AG04450 (cell line): ENCODE data around the gene ANKRD34B. TPM values are rescaled to one million over a fixed set of nuclear protein-coding genes. Genes with fewer than 3 reads are reported as not detected.

ENCODE experiments used
- CTCF ChIA-PET: fragments of 300-600, 350-600 bp; formaldehyde crosslinking; extraction: SDS; loops from one replicate; lab custom pipeline; 2022; ENCODE audit warnings: antibody characterized with exemption, inconsistent platforms; lab: Charles Lee
- POLR2A ChIA-PET: fragments of 350-600 bp; formaldehyde crosslinking; extraction: SDS; loops from one replicate; lab custom pipeline; 2021; ENCODE audit warnings: antibody characterized with exemption, inconsistent platforms; lab: Yijun Ruan, JAX
- DNase-seq: peaks from one replicate; pipeline ENCODE4 v3.0.0-alpha.2; 2011; ENCODE audit warnings: low read depth, low spot score
- H3K27ac ChIP-seq: one replicate; pipeline ENCODE4 v1.5.1; 2012; ENCODE audit warnings: low read depth, low read length, control low read depth
- H3K27me3 ChIP-seq: one replicate; pipeline ENCODE4 v1.6.0; 2012; ENCODE audit warnings: low read length; ENCODE audit not compliant: control insufficient read depth, insufficient read depth
- H3K4me3 ChIP-seq: 2 replicates; pipeline ENCODE4 v1.5.1; 2011; ENCODE audit warnings: mild to moderate bottlenecking, low read depth, low read length, control low read depth
- H3K9me3 ChIP-seq: 2 replicates; pipeline ENCODE4 v1.5.1; 2012; ENCODE audit warnings: low read length; ENCODE audit not compliant: control insufficient read depth, insufficient read depth
- CTCF ChIP-seq: IDR thresholded peaks from 2 replicates; pipeline ENCODE4 v1.5.1; 2011; ENCODE audit warnings: low read depth, low read length, control low read depth, inconsistent platforms
- polyA plus RNA-seq: library from polyadenylated mRNA; depleted of rRNA; stranded (reverse); fragments of >200 nt; gene quantifications from 2 replicates; pipeline ENCODE4 v1.2.3, GENCODE V29; 2011

ANKRD34B gene
- polyA plus RNA-seq, 1 experiment = not detected

DNA sequence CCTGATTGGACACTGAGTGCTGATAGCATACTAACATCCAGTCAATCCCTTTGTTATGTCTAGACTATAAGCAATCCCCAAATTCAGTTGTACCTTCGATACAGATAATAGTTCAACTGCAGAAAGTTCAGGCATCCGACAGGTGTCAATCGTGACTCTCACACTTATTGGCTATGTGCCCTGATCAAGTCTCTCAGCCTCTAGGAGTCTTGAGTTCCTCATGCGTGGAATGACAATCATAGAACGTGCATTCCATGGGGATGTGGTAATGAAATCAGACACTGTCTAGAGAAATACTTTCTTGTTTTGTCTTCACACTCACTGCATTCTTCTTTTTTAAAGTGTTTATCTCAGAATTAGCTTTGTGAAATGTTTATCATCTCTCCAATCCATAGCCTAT lies 4.8 kb downstream of the ANKRD34B start:
- Histone ChIP-seq H3K27me3 (peaks cover 58% of the 10 kb centered on the region), H3K9me3 (no peaks in the 10 kb centered on the region; the same call in 1 of the 2 replicates), H3K27ac (no peak overlapping the region), H3K4me3 (no peak overlapping the region)
- POLR2A ChIA-PET = no interaction called here
- DNase-seq = no peak
- TF ChIP-seq CTCF = no peak
- CTCF ChIA-PET = no interaction called here

GRCh38 chr5:80559244-80559643 lies 10.8 kb downstream of the ANKRD34B start:
- H3K4me3 ChIP-seq = no peak overlapping the region
- DNase-seq = no peak
- TF ChIP-seq CTCF = no peak
- H3K27ac ChIP-seq = no peak overlapping the region
- ChIA-PET POLR2A (no interaction called here), CTCF (no interaction called here)
- no peaks in the 10 kb centered on the region for H3K9me3 ChIP-seq
- peaks cover 30% of the 10 kb centered on the region for H3K27me3 ChIP-seq

- DNase-seq = no peak
- Histone ChIP-seq H3K9me3 (no peaks in the 10 kb centered on the region), H3K4me3 (no peak overlapping the region), H3K27me3 (peaks cover 14% of the 10 kb centered on the region), H3K27ac (no peak overlapping the region)
- ChIA-PET CTCF (no interaction called here), POLR2A (no interaction called here)
- TF ChIP-seq CTCF = no peak
Observed at GRCh38 chr5:80555099-80555498, 15.0 kb downstream of the ANKRD34B start.

DNA sequence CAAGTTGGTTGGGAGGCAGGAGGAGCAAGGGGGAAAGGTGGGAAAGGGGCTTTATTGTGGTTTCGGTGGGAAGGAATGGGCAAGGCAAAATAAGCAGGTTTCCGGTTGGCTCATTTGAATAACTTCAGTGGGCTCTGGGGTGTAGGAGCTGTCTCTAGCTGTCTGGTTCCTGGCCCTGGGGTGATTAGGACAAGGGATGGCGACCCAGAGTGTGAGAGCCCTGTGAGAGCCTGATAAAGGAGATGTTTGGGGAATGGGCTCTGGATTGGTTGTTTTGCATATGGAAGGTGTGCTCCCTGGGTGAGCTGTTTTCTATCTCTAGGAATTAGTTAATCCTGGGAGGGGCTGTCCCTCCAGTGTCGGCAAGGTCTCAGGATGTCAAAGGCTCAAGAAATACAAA lies 15.4 kb downstream of the ANKRD34B start:
- Histone ChIP-seq H3K27ac (no peak overlapping the region), H3K4me3 (no peak overlapping the region), H3K27me3 (peaks cover 11% of the 10 kb centered on the region), H3K9me3 (no peaks in the 10 kb centered on the region)
- ChIA-PET POLR2A (no interaction called here), CTCF (no interaction called here)
- DNase-seq = no peak
- TF ChIP-seq CTCF = no peak

DNA sequence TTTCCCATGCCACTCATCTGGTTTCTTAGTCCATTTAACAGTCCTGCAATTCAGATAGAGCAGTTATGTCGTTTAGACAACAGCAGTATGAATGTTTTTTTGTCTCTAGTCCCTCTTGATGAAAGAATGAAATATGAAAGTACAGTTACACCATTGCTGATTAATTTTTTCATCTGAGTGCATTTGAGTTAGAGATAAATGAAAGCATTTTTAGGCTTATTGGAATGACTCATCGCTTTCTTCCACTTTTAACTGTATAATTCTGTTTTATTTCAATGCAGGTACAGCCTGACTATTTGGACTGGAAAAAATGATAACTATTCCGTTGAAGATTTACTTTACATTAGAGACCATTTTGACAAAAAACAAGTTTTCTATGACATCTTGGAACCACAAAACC lies 28.7 kb downstream of the ANKRD34B start:
- POLR2A ChIA-PET = no interaction called here
- Histone ChIP-seq H3K4me3 (no peak overlapping the region), H3K27ac (no peak overlapping the region), H3K27me3 (no peaks in the 10 kb centered on the region), H3K9me3 (no peaks in the 10 kb centered on the region)
- TF ChIP-seq CTCF = no peak
- CTCF ChIA-PET = no interaction called here
- DNase-seq = no peak
